Measurements from ENCODE around the gene TRPM4.
"Not testable (repeated sequence)": the region's sequence is repeated elsewhere in the genome, so short reads cannot be mapped to it uniquely, and the experiment has no call there.

GRCh38 chr19:49123285-49123684 lies 34.3 kb upstream of the TRPM4 start:
- not testable (repeated sequence) for TF ChIP-seq CTCF, POLR2A, EP300 (IDR thresholded peaks at IDR 0.05)

All from suprapubic skin (tissue), 3 donors.